OCI-LY7 (cell line): ENCODE results near the gene OR2G6. TPM values are rescaled to one million over a fixed set of nuclear protein-coding genes. Genes with fewer than 3 reads are reported as not detected.
"Not testable (repeated sequence)": the region's sequence is repeated elsewhere in the genome, so short reads cannot be mapped to it uniquely, and the experiment has no call there.

Source experiments
- BruUV-seq: library from RNA; stranded (reverse); fragments of 400-500 nt; replicated peaks from 2 replicates; lab custom pipeline; 2021; lab: Mats Ljungman, UMichigan
- CTCF ChIA-PET: fragments of 300-600 bp; sonication (Branson Sonifier 250); formaldehyde crosslinking; loops from one replicate; lab custom pipeline; 2022; ENCODE audit warnings: antibody characterized with exemption; ENCODE audit not compliant: unreplicated experiment; lab: Charles Lee
- POLR2A ChIA-PET: fragments of 300-600 bp; sonication (Branson Sonifier 250); formaldehyde crosslinking; loops from one replicate; lab custom pipeline; 2022; ENCODE audit warnings: antibody characterized with exemption; lab: Charles Lee
- DNase-seq: peaks from one replicate; pipeline ENCODE4 v3.0.0-alpha.2; 2015; ENCODE audit warnings: low spot score
- H2AFZ ChIP-seq: fragments of 200-600 bp; sonication (generic), shearing (Covaris generic); 2 replicates; pipeline ENCODE4 v1.6.1; 2014; ENCODE audit warnings: mild to moderate bottlenecking, antibody characterized with exemption, low read length, moderate library complexity
- H3K27ac ChIP-seq: fragments of 200-600 bp; sonication (generic); 2 replicates; pipeline ENCODE4 v1.5.1; 2014; ENCODE audit warnings: mixed run types, low read depth, mild to moderate bottlenecking, moderate library complexity, low read length, inconsistent platforms; ENCODE audit not compliant: poor library complexity, severe bottlenecking
- H3K36me3 ChIP-seq: fragments of 200-600 bp; sonication (generic); 2 replicates; pipeline ENCODE4 v1.6.1; 2014; ENCODE audit warnings: mild to moderate bottlenecking, antibody characterized with exemption, low read length, moderate library complexity, mixed read lengths; ENCODE audit not compliant: insufficient read depth
- H3K4me1 ChIP-seq: fragments of 200-600 bp; sonication (generic); 2 replicates; pipeline ENCODE4 v1.5.1; 2014; ENCODE audit warnings: mild to moderate bottlenecking, low read length; ENCODE audit not compliant: insufficient read depth, poor library complexity, severe bottlenecking
- H3K4me2 ChIP-seq: fragments of 200-600 bp; sonication (generic); 2 replicates; pipeline ENCODE4 v1.6.1; 2014; ENCODE audit warnings: mild to moderate bottlenecking, low read length
- H3K4me3 ChIP-seq: fragments of 200-600 bp; sonication (generic); 2 replicates; pipeline ENCODE4 v1.5.1; 2014; ENCODE audit warnings: mild to moderate bottlenecking, low read depth, low read length; ENCODE audit not compliant: poor library complexity, severe bottlenecking
- H3K79me2 ChIP-seq: fragments of 200-600 bp; sonication (generic); 2 replicates; pipeline ENCODE4 v1.6.1; 2016; ENCODE audit warnings: low read depth, mild to moderate bottlenecking, low read length, moderate library complexity, mixed read lengths; ENCODE audit not compliant: insufficient read depth
- H3K9me2 ChIP-seq: fragments of 200-600 bp; sonication (generic); 2 replicates; pipeline ENCODE4 v1.6.1; 2016; ENCODE audit warnings: mild to moderate bottlenecking, low read length, mixed read lengths; ENCODE audit not compliant: insufficient read depth
- H3K9me3 ChIP-seq: fragments of 200-600 bp; sonication (generic); 2 replicates; pipeline ENCODE4 v1.6.1; 2014; ENCODE audit warnings: mild to moderate bottlenecking, mixed run types, low read length, mixed read lengths
- H4K20me1 ChIP-seq: fragments of 200-600 bp; sonication (generic); 2 replicates; pipeline ENCODE4 v1.6.1; 2014; ENCODE audit warnings: mild to moderate bottlenecking, antibody characterized with exemption, low read length, moderate library complexity, mixed read lengths; ENCODE audit not compliant: insufficient read depth
- intact Hi-C: fragments of 100-400 bp; cut with micrococcal nuclease; formaldehyde crosslinking; loops from one replicate; pipeline ENCODE4 v1.10.0; 2022; ENCODE audit not compliant: unreplicated experiment
- total RNA-seq, 2 experiments: library from RNA; depleted of rRNA in 1 of 2; stranded (reverse); fragments of >200 nt in 1 of 2; shearing (Covaris generic) in 1 of 2; gene quantifications; 2 replicates each; pipeline ENCODE4 v1.2.3, GENCODE V29; 2014 to 2022

Gene OR2G6
- total RNA-seq, 2 experiments from 2014 or later = not detected

GRCh38 chr1:248569049-248569448, 61.2 kb downstream of the OR2G6 start:
- CTCF ChIA-PET, intact Hi-C loops, H2AFZ ChIP-seq, DNase-seq, H3K27ac ChIP-seq, BruUV-seq, H3K4me3 ChIP-seq, H3K36me3 ChIP-seq, H3K9me2 ChIP-seq, H3K4me1 ChIP-seq, H3K79me2 ChIP-seq, POLR2A ChIA-PET, H4K20me1 ChIP-seq, H3K9me3 ChIP-seq, H3K4me2 ChIP-seq: not testable (repeated sequence)

- CTCF ChIA-PET, H3K27ac ChIP-seq, H4K20me1 ChIP-seq, H3K4me2 ChIP-seq, BruUV-seq, H3K36me3 ChIP-seq, H3K4me1 ChIP-seq, DNase-seq, H3K79me2 ChIP-seq, H3K9me3 ChIP-seq, H3K4me3 ChIP-seq, H3K9me2 ChIP-seq, intact Hi-C loops, POLR2A ChIA-PET, H2AFZ ChIP-seq: not testable (repeated sequence)
These were observed 62.9 kb downstream of the OR2G6 start for GRCh38 chr1:248570811-248571210.

GRCh38 chr1:248572049-248572448, 64.2 kb downstream of the OR2G6 start:
- H3K9me2 ChIP-seq, DNase-seq, POLR2A ChIA-PET, H3K9me3 ChIP-seq, CTCF ChIA-PET, H3K4me1 ChIP-seq, BruUV-seq, H3K4me3 ChIP-seq, H3K36me3 ChIP-seq, H3K4me2 ChIP-seq, H2AFZ ChIP-seq, intact Hi-C loops, H3K79me2 ChIP-seq, H3K27ac ChIP-seq, H4K20me1 ChIP-seq: not testable (repeated sequence)

GRCh38 chr1:248573856-248574255, 66.0 kb downstream of the OR2G6 start:
- DNase-seq, H4K20me1 ChIP-seq, POLR2A ChIA-PET, H3K36me3 ChIP-seq, H3K9me2 ChIP-seq, CTCF ChIA-PET, H3K4me1 ChIP-seq, H3K79me2 ChIP-seq, BruUV-seq, H3K9me3 ChIP-seq, H3K4me3 ChIP-seq, H3K27ac ChIP-seq, intact Hi-C loops, H2AFZ ChIP-seq, H3K4me2 ChIP-seq: not testable (repeated sequence)

- intact Hi-C loops, H3K9me3 ChIP-seq, BruUV-seq, H2AFZ ChIP-seq, DNase-seq, H3K4me3 ChIP-seq, H3K27ac ChIP-seq, H3K4me1 ChIP-seq, H4K20me1 ChIP-seq, CTCF ChIA-PET, H3K4me2 ChIP-seq, POLR2A ChIA-PET, H3K9me2 ChIP-seq, H3K36me3 ChIP-seq, H3K79me2 ChIP-seq: not testable (repeated sequence)
These were observed 66.8 kb downstream of the OR2G6 start, which contains the start of gene OR2T34 for GRCh38 chr1:248574657-248575056. Gene OR2T34 (minus strand): TSS chr1:248574757. CDS start chr1:248574757, 0 bp downstream.
